ENCODE data around the gene RCSD1.
A peak's percentile ranks its signal among the peaks of the same experiment; 100 is the strongest.

The RCSD1 gene

DNA sequence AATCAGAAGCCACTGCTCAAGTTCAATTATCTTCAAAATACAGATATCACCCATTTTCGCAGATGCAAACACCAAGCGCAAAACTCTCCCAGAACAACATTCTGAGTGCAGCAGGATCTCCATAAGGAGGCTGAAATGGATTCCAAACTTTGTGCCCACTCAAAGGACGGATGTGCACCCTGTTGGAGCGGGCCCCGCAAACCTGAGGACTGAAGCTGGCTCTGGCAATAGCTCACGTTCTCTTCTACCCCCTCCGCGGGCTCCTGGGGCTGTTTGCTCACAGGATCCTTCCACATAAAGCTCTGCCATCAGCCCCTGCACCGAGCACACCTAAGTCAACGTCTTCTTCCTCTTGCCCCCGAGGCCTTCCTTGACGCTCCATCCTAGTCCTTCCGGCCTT is 11.7 kb upstream of the RCSD1 start:
- TF ChIP-seq, protein P1, sequence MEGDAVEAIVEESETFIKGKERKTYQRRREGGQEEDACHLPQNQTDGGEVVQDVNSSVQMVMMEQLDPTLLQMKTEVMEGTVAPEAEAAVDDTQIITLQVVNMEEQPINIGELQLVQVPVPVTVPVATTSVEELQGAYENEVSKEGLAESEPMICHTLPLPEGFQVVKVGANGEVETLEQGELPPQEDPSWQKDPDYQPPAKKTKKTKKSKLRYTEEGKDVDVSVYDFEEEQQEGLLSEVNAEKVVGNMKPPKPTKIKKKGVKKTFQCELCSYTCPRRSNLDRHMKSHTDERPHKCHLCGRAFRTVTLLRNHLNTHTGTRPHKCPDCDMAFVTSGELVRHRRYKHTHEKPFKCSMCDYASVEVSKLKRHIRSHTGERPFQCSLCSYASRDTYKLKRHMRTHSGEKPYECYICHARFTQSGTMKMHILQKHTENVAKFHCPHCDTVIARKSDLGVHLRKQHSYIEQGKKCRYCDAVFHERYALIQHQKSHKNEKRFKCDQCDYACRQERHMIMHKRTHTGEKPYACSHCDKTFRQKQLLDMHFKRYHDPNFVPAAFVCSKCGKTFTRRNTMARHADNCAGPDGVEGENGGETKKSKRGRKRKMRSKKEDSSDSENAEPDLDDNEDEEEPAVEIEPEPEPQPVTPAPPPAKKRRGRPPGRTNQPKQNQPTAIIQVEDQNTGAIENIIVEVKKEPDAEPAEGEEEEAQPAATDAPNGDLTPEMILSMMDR (IDR thresholded peaks at IDR 0.05; ENCODE audit: extremely low read depth, missing control alignments): no peak
- no peak for DNase-seq (ENCODE audit: low spot score)

GRCh38 chr1:167618789-167619188 is 11.2 kb upstream of the RCSD1 start:
- TF ChIP-seq, protein P1 (IDR thresholded peaks at IDR 0.05; ENCODE audit: extremely low read depth, missing control alignments): no peak
- DNase-seq (ENCODE audit: low spot score): no peak

DNA sequence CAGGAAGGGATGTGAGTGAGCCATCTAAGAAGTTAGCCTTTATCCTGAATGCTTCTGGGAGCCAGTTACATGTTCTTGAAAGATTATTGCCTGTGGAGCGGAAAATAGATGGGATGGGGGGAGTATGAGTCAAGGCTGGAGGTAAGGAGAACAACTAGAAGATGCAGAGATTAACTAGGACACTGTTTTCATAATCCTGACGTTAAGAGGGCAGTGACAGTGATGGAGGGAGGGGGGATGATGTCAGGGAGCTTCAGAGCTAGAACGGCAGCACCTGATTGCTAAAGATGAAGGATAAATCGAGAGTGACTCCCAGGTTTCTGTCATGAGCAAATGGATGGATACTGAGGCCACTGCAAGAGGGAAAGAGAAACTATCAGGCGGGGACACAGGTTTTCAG is 10.0 kb upstream of the RCSD1 start:
- TF ChIP-seq, protein P1 (IDR thresholded peaks at IDR 0.05; ENCODE audit: extremely low read depth, missing control alignments): no peak
- no peak for DNase-seq (ENCODE audit: low spot score)

DNA sequence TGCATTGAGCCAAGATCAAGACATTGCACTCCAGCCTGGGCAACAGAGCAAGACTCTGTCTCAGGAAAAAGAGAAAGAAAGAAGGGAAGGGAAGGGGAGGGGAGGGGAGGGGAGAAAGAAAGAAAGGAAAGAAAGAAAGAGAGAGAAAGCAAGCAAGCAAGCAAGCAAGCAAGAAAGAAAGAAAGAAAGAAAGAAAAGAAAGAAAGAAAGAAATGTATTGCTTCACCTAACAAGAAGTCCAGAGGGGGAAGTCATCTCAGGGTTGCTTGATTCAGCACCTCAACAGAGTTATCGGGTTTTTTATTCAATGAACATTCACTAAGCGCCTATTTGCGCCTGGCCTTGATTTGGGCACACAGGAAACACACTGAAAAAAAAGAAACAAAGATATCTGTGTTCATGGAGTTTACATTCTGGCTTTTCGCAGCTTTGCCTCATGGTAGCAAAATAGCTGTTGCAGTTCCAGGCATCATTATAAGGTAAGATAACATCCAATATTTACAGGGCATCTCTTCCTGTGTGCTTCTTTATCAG is 8.2 kb upstream of the RCSD1 start:
- DNase-seq (ENCODE audit: low spot score): no peak
- TF ChIP-seq, protein P1 (IDR thresholded peaks at IDR 0.05; ENCODE audit: extremely low read depth, missing control alignments): no peak

DNA sequence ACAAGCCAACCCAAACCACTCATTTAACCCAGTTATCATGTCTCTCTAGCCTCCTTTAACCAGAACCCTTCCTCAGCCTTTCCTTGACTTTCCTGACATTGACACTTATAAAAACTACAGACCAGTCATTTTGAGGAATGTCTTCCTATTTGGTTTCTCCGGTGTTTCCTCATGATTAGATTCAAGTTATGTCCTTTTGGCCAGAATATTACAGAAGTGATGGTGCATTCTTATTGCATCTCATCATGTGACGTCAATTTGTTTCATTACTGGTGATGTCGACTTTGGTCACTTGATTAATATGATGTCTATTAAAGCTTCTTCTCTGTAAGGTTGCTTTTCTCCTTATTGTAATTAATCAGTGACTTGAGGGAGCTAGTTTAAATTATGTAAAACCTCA is 6.1 kb upstream of the RCSD1 start:
- no peak for DNase-seq (ENCODE audit: low spot score)
- TF ChIP-seq, protein P1 (IDR thresholded peaks at IDR 0.05; ENCODE audit: extremely low read depth, missing control alignments): no peak

DNA sequence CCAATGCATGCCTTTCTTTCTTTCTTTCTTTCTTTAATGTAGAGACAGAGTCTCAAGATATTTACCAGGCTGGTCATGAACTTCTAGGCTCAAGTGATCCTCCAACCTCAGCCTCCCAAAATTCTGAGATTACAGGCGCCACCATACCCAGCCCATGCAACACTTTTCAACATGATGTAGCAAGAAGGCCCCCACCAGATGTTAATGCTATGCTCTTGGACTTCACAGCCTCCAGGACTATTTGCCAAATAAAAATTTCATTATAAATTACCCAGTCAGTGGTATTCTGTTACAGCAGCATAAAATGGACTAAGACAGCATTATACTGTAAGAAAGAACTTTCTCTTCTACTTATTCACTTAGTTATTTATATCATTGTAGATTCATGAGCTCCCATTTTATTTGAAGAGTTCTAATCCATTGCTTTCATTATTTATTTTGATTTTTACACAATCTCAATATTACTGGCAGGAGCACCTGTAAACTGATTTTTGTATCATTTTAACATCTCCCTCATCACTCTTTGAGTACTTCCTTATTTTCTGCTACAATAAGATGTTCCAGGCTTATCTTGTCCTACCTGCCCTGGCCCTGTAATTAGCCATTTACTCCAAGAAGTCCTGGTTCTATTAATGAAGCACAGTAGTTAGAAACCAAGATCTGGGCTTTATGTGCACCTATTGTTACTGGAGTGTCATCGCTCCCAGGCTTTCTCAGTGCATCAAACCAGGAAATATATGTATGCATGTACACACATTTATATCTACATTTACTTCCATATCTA is 4.8 kb upstream of the RCSD1 start:
- no peak for DNase-seq (ENCODE audit: low spot score)
- TF ChIP-seq, protein P1 (IDR thresholded peaks at IDR 0.05; ENCODE audit: extremely low read depth, missing control alignments): no peak

DNA sequence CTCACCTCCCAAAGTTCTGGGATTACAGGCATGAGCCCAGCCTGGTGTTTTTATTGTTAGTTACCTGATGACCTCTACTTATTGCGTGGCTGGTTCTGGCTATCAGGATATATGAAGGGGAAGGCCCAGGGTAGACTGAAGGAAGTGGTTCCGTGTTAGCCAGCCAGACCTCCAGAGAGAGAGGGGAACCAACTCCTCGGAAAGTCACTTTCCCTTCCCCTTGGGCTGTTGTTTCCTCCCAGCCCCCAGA is 2.5 kb upstream of the RCSD1 start:
- DNase-seq (ENCODE audit: low spot score): peak; percentile 46
- TF ChIP-seq, protein P1 (IDR thresholded peaks at IDR 0.05; ENCODE audit: extremely low read depth, missing control alignments): no peak

Data from GM20000 (cell line).